Mesenchymal stem cell (in vitro differentiated cells and primary cell): Measurements from ENCODE around the gene NUDT22.

Experiments used
- DNase-seq: peaks from one replicate; pipeline ENCODE4 v3.0.0-alpha.2; 2013
- H2AFZ ChIP-seq: one replicate; pipeline ENCODE4 v1.6.1; 2013; ENCODE audit warnings: low read depth, mild to moderate bottlenecking, control low read depth, inconsistent platforms, low read length, moderate library complexity
- H2AK5ac ChIP-seq: 2 replicates; pipeline ENCODE4 v1.6.1; 2013; ENCODE audit warnings: low read length, moderate library complexity, mild to moderate bottlenecking, inconsistent platforms; ENCODE audit not compliant: severe bottlenecking
- H2BK120ac ChIP-seq: one replicate; pipeline ENCODE4 v1.6.1; 2013; ENCODE audit warnings: low read depth, mild to moderate bottlenecking, inconsistent platforms, low read length, moderate library complexity
- H2BK12ac ChIP-seq, 2 experiments: one replicate each; pipeline ENCODE4 v1.6.1; 2013; ENCODE audit warnings: inconsistent platforms in 2 of 2, low read length in 2 of 2, mild to moderate bottlenecking in 2 of 2, moderate library complexity in 2 of 2, control low read depth in 1 of 2
- H2BK15ac ChIP-seq: one replicate; pipeline ENCODE4 v1.6.1; 2013; ENCODE audit warnings: mild to moderate bottlenecking, low read depth, inconsistent platforms; ENCODE audit not compliant: poor library complexity, severe bottlenecking
- H2BK5ac ChIP-seq: 2 replicates; pipeline ENCODE4 v1.6.1; 2013; ENCODE audit warnings: low read depth, mild to moderate bottlenecking, low read length, control low read depth, inconsistent platforms; ENCODE audit not compliant: poor library complexity, severe bottlenecking
- H3K14ac ChIP-seq, 2 experiments: one replicate each; pipeline ENCODE4 v1.6.1; 2013; ENCODE audit warnings: inconsistent platforms in 2 of 2, low read length in 2 of 2, control low read depth in 1 of 2, mild to moderate bottlenecking in 1 of 2, moderate library complexity in 1 of 2
- H3K18ac ChIP-seq, 2 experiments: one replicate each; pipeline ENCODE4 v1.6.1; 2013; ENCODE audit warnings: inconsistent platforms in 2 of 2, low read length in 2 of 2, control low read depth in 1 of 2, low read depth in 1 of 2, mild to moderate bottlenecking in 1 of 2
- H3K23ac ChIP-seq, 2 experiments: one replicate each; pipeline ENCODE4 v1.6.1; 2013; ENCODE audit warnings: inconsistent platforms in 2 of 2, low read length in 2 of 2, mild to moderate bottlenecking in 2 of 2, moderate library complexity in 2 of 2, control low read depth in 1 of 2
- H3K27ac ChIP-seq: 2 replicates; pipeline ENCODE4 v1.5.1; 2013; ENCODE audit warnings: mild to moderate bottlenecking, moderate library complexity, low read length, control low read depth, inconsistent platforms; ENCODE audit not compliant: poor library complexity, severe bottlenecking
- H3K27me3 ChIP-seq, 2 experiments: 2 replicates each; pipeline versions ENCODE4 v1.6.1 to v1.7.0; 2013; ENCODE audit warnings: low read length in 2 of 2, mild to moderate bottlenecking in 2 of 2, moderate library complexity in 2 of 2, control low read depth in 1 of 2, inconsistent platforms in 1 of 2; ENCODE audit not compliant: control insufficient read depth in 1 of 2, insufficient read depth in 1 of 2
- H3K36me3 ChIP-seq, 2 experiments: 2 replicates each; pipeline versions ENCODE4 v1.6.1 to v1.7.0; 2013; ENCODE audit warnings: low read length in 2 of 2, control low read depth in 1 of 2, inconsistent platforms in 1 of 2, low read depth in 1 of 2, mild to moderate bottlenecking in 1 of 2; ENCODE audit not compliant: insufficient read depth in 2 of 2, control insufficient read depth in 1 of 2
- H3K4ac ChIP-seq, 2 experiments: one replicate each; pipeline ENCODE4 v1.6.1; 2013; ENCODE audit warnings: inconsistent platforms in 2 of 2, low read length in 2 of 2, mild to moderate bottlenecking in 2 of 2, moderate library complexity in 2 of 2, control low read depth in 1 of 2, low read depth in 1 of 2
- H3K4me1 ChIP-seq: 2 replicates; pipeline ENCODE4 v1.6.1; 2013; ENCODE audit warnings: low read depth, low read length, control low read depth; ENCODE audit not compliant: control insufficient read depth, insufficient read depth
- H3K4me2 ChIP-seq: 2 replicates; pipeline ENCODE4 v1.6.1; 2013; ENCODE audit warnings: low read length, mild to moderate bottlenecking, inconsistent platforms; ENCODE audit not compliant: poor library complexity, severe bottlenecking
- H3K4me3 ChIP-seq, 2 experiments: 2 replicates each; pipeline versions ENCODE4 v1.5.1 to v1.7.0; 2013; ENCODE audit warnings: low read length in 2 of 2, mild to moderate bottlenecking in 2 of 2, control low read depth in 1 of 2, low read depth in 1 of 2; ENCODE audit not compliant: insufficient read depth in 1 of 2
- H3K79me1 ChIP-seq: replicated peaks from 2 replicates; pipeline ENCODE4 v1.6.1; 2013; ENCODE audit warnings: mild to moderate bottlenecking, control low read depth, low read length, inconsistent platforms; ENCODE audit not compliant: poor library complexity, severe bottlenecking
- H3K9ac ChIP-seq: 2 replicates; pipeline ENCODE4 v1.7.0; 2013; ENCODE audit warnings: mild to moderate bottlenecking, low read length, moderate library complexity
- H3K9me3 ChIP-seq: 2 replicates; pipeline ENCODE4 v1.7.0; 2013; ENCODE audit warnings: mild to moderate bottlenecking, low read length; ENCODE audit not compliant: control insufficient read depth
- H4K8ac ChIP-seq: one replicate; pipeline ENCODE4 v1.6.1; 2013; ENCODE audit warnings: inconsistent platforms, mild to moderate bottlenecking, low read length, moderate library complexity
- H4K91ac ChIP-seq: one replicate; pipeline ENCODE4 v1.6.1; 2013; ENCODE audit warnings: mild to moderate bottlenecking, low read length, inconsistent platforms
- WGBS: methylation state at CpG from one replicate; pipeline ENCODE4 v1.1.7; 2013; ENCODE audit warnings: mixed read lengths; 5-methylcytosine and 5-hydroxymethylcytosine counted together

NUDT22 gene

GRCh38 chr11:64198511-64198910, 27.6 kb upstream of the NUDT22 start:
- H3K18ac ChIP-seq = no peak overlapping the region
- no peak overlapping the region for H3K14ac ChIP-seq
- H3K79me1 ChIP-seq = peaks cover 16% of the 10 kb centered on the region
- no peak overlapping the region for H2BK5ac ChIP-seq
- no peak overlapping the region for H3K9ac ChIP-seq
- no peak for DNase-seq
- no peaks in the 10 kb centered on the region for H3K9me3 ChIP-seq
- 100% methylated on average over 2 of the region's 2 CpGs for WGBS
- no peaks in the 10 kb centered on the region for H3K4me1 ChIP-seq
- H2BK120ac ChIP-seq = no peak overlapping the region
- H3K4me2 ChIP-seq = no peak overlapping the region
- H3K27me3 ChIP-seq = no peaks in the 10 kb centered on the region
- no peak overlapping the region for H3K27ac ChIP-seq
- no peak overlapping the region for H3K4me3 ChIP-seq
- no peak overlapping the region for H2BK12ac ChIP-seq
- no peak overlapping the region for H4K91ac ChIP-seq
- no peak overlapping the region for H3K4ac ChIP-seq
- H4K8ac ChIP-seq = no peak overlapping the region
- no peak overlapping the region for H2AK5ac ChIP-seq
- H2BK15ac ChIP-seq = no peak overlapping the region
- H2AFZ ChIP-seq = no peak overlapping the region
- H3K36me3 ChIP-seq = peaks cover 77 to 91% of the 10 kb centered on the region in 2 experiments
- no peak overlapping the region for H3K23ac ChIP-seq

DNA sequence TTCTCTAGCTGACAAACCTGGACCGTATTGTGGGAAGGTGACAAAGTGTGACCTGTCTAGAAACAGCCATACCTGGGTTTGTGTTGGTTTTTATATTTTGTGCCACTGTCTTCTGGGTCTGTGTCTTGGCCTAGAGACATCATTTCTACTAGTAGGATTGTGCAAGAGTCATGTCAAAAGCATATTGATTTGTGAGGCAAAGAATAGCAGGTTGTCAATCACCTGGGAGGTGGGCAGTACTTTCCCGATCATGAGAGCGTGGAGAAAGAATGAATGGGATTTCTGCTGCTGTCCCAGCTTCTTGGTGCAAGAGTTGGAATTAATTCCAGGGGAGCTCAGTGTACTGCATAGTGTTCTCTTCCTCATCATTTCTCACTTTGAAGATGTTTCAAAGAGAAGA, 24.5 kb upstream of the NUDT22 start:
- H3K9me3 ChIP-seq = no peaks in the 10 kb centered on the region
- no peak overlapping the region for H2BK12ac ChIP-seq
- no peak overlapping the region for H3K27ac ChIP-seq
- no peak for DNase-seq
- no peak overlapping the region for H3K4me2 ChIP-seq
- peaks cover 14% of the 10 kb centered on the region for H3K79me1 ChIP-seq
- no peak overlapping the region for H4K8ac ChIP-seq
- H2AK5ac ChIP-seq = no peak overlapping the region
- H3K23ac ChIP-seq = no peak overlapping the region
- H3K9ac ChIP-seq = no peak overlapping the region
- no peak overlapping the region for H2AFZ ChIP-seq
- no peak overlapping the region for H2BK5ac ChIP-seq
- no peak overlapping the region for H2BK120ac ChIP-seq
- H3K36me3 ChIP-seq = peaks cover 76 to 84% of the 10 kb centered on the region in 2 experiments
- no peak overlapping the region for H4K91ac ChIP-seq
- peaks cover 9% of the 10 kb centered on the region for H3K4me1 ChIP-seq
- no peak overlapping the region for H3K14ac ChIP-seq
- no peak overlapping the region for H3K4ac ChIP-seq
- H3K18ac ChIP-seq = no peak overlapping the region
- no peaks in the 10 kb centered on the region for H3K27me3 ChIP-seq
- no peak overlapping the region for H2BK15ac ChIP-seq
- no peak overlapping the region for H3K4me3 ChIP-seq
- 92% methylated on average over 3 of the region's 3 CpGs for WGBS

DNA sequence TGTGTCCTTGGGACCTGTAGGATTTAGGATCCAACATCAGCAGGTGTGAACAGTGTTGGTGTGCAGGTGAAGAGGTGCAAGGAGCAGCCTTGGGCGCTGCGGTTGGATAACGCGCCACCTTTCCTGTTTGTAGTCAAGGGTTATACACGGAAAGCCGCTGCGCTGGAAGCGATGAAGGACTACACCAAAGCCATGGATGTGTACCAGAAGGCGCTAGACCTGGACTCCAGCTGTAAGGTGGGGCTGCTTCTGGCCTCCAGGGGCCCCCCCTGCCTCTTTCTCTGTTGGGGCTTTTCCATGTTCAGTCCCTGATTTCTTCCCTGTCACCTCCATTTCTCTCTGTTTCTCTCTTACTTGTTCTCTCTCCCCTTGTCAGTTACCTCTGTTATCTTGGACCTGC, 23.1 kb upstream of the NUDT22 start:
- H3K27me3 ChIP-seq = no peaks in the 10 kb centered on the region
- no peak overlapping the region for H3K18ac ChIP-seq
- H2BK120ac ChIP-seq = no peak overlapping the region
- H3K9me3 ChIP-seq = no peaks in the 10 kb centered on the region
- no peak overlapping the region for H2BK5ac ChIP-seq
- no peak overlapping the region for H3K4me3 ChIP-seq
- no peak overlapping the region for H3K27ac ChIP-seq
- peaks cover 19% of the 10 kb centered on the region for H3K79me1 ChIP-seq
- no peak overlapping the region for H3K23ac ChIP-seq
- no peak for DNase-seq
- H3K4me1 ChIP-seq = peaks cover 24% of the 10 kb centered on the region
- no peak overlapping the region for H2BK12ac ChIP-seq
- H3K36me3 ChIP-seq = peaks cover 73% of the 10 kb centered on the region in 2 experiments
- no peak overlapping the region for H4K8ac ChIP-seq
- no peak overlapping the region for H4K91ac ChIP-seq
- H3K9ac ChIP-seq = no peak overlapping the region
- WGBS = 96% methylated on average over 9 of the region's 9 CpGs
- H3K4me2 ChIP-seq = no peak overlapping the region
- H2BK15ac ChIP-seq = no peak overlapping the region
- no peak overlapping the region for H3K14ac ChIP-seq
- H2AK5ac ChIP-seq = no peak overlapping the region
- no peak overlapping the region for H2AFZ ChIP-seq
- no peak overlapping the region for H3K4ac ChIP-seq

DNA sequence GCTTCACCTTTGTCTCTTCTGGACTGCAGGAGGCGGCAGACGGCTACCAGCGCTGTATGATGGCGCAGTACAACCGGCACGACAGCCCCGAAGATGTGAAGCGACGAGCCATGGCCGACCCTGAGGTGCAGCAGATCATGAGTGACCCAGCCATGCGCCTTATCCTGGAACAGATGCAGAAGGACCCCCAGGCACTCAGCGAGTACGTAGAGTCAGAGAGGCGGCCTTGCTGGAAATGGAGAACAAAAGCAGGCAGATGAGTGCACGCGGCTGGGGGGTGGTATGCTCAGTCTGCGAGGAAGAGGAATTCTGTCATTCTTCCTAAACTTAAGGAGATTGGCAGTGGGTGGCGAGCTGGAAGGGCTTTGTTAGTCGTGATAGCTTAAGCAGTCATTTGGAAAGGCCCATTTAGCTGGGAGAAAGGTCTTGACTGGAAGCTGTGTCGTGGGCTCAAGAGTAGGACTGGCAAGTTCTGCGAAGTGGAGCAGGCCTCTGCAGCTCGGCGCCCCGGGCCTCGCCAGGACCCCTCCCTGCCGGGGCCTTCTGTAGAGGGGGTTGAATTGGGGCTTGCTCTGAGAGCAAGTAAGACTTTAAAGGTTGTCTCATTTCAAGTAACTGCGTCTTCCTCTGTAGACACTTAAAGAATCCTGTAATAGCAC, 22.5 kb upstream of the NUDT22 start:
- H3K27me3 ChIP-seq = no peaks in the 10 kb centered on the region
- no peak overlapping the region for H3K9ac ChIP-seq
- H3K9me3 ChIP-seq = no peaks in the 10 kb centered on the region
- H3K4me2 ChIP-seq = no peak overlapping the region
- H4K91ac ChIP-seq = no peak overlapping the region
- no peak overlapping the region for H2BK120ac ChIP-seq
- no peak overlapping the region for H4K8ac ChIP-seq
- no peak overlapping the region for H2BK5ac ChIP-seq
- H3K4me3 ChIP-seq = no peak overlapping the region
- H2BK15ac ChIP-seq = no peak overlapping the region
- H2BK12ac ChIP-seq = no peak overlapping the region
- no peak overlapping the region for H3K4ac ChIP-seq
- WGBS = 97% methylated on average over 21 of the region's 27 CpGs
- no peak overlapping the region for H3K23ac ChIP-seq
- H2AFZ ChIP-seq = no peak overlapping the region
- H3K36me3 ChIP-seq = peaks cover 67 to 71% of the 10 kb centered on the region in 2 experiments
- H3K18ac ChIP-seq = no peak overlapping the region
- no peak for DNase-seq
- H3K14ac ChIP-seq = no peak overlapping the region
- H3K79me1 ChIP-seq = peaks cover 14% of the 10 kb centered on the region
- H3K27ac ChIP-seq = no peak overlapping the region
- no peak overlapping the region for H2AK5ac ChIP-seq
- peaks cover 29% of the 10 kb centered on the region for H3K4me1 ChIP-seq
